Activated CD8-positive, alpha-beta T cell treated with anti-CD3 and anti-CD28 coated beads for 36 hours (primary cell): Measurements from ENCODE around the gene DLX3. TPM values are rescaled to one million over a fixed set of nuclear protein-coding genes. Genes with fewer than 3 reads are reported as not detected.

Source experiments
- ATAC-seq: fragments of 200-7000 bp; cut with Tn5 transposase; one replicate; pipeline ENCODE4 v1.10.0; 2021; ENCODE audit warnings: mild to moderate bottlenecking, moderate library complexity
- CTCF ChIA-PET: fragments of 350-600 bp; sonication (Branson Sonifier 250); formaldehyde crosslinking; loops from one replicate; lab custom pipeline; 2021; ENCODE audit warnings: antibody characterized with exemption; lab: Charles Lee
- POLR2A ChIA-PET: fragments of 350-600 bp; sonication (Branson Sonifier 250); formaldehyde crosslinking; loops from one replicate; lab custom pipeline; 2021; ENCODE audit warnings: antibody characterized with exemption; lab: Charles Lee
- DNase-seq: peaks from one replicate; pipeline ENCODE4 v3.0.0-alpha.2; 2020
- H3K27ac Mint-ChIP-seq: one replicate; pipeline ENCODE4 v1.8.0; 2021; ENCODE audit warnings: mild to moderate bottlenecking, mixed read lengths
- H3K27me3 Mint-ChIP-seq: one replicate; pipeline ENCODE4 v1.8.0; 2021; ENCODE audit warnings: mixed read lengths
- H3K36me3 Mint-ChIP-seq: one replicate; pipeline ENCODE4 v1.8.0; 2021; ENCODE audit warnings: low read depth, mixed read lengths
- H3K4me1 Mint-ChIP-seq: one replicate; pipeline ENCODE4 v1.8.0; 2021; ENCODE audit warnings: low read depth, mixed read lengths
- H3K4me3 Mint-ChIP-seq: one replicate; pipeline ENCODE4 v1.8.0; 2021; ENCODE audit warnings: mild to moderate bottlenecking, moderate library complexity, mixed read lengths
- H3K9me3 Mint-ChIP-seq: one replicate; pipeline ENCODE4 v1.8.0; 2021; ENCODE audit warnings: mixed read lengths
- CTCF ChIP-seq: fragments of 200-600 bp; IDR thresholded peaks from one replicate; pipeline ENCODE4 v1.8.0; 2022; ENCODE audit warnings: antibody characterized with exemption, mild to moderate bottlenecking
- intact Hi-C: fragments of 100-400 bp; cut with micrococcal nuclease; formaldehyde crosslinking; loops from one replicate; pipeline ENCODE4 v1.10.0; 2022
- total RNA-seq, 2 experiments: library from RNA; stranded (reverse); gene quantifications; one replicate each; pipeline ENCODE4 v1.2.3, GENCODE V29; 2021

DLX3 gene
- total RNA-seq, 2 experiments from 2014 or later, result not detected

- no peak for DNase-seq
- H3K4me3 Mint-ChIP-seq, result no peak overlapping the region
- intact Hi-C loops, result no loop called here
- no peak overlapping the region for H3K27ac Mint-ChIP-seq
- H3K9me3 Mint-ChIP-seq, result no peaks in the 10 kb centered on the region
- H3K36me3 Mint-ChIP-seq, result no peaks in the 10 kb centered on the region
- peaks cover 55% of the 10 kb centered on the region for H3K27me3 Mint-ChIP-seq
- H3K4me1 Mint-ChIP-seq, result peaks cover 24% of the 10 kb centered on the region
- ATAC-seq, result no peak
- ChIA-PET CTCF (interaction anchor here (0.9 to 4.8 kb wide), 4 partner anchors 10 to 36 kb away, joined by 3 to 30 read pairs (median 12); no protein-coding TSS in a partner anchor), POLR2A (no interaction called here)
- no peak for TF ChIP-seq CTCF
Measured at GRCh38 chr17:49962599-49963308, 32.3 kb downstream of the DLX3 start.

GRCh38 chr17:49959183-49959935 lies 35.7 kb downstream of the DLX3 start:
- ChIA-PET CTCF (interaction anchor here (0.7 to 5.3 kb wide), 2 partner anchors 38 to 123 kb away, joined by 3 to 62 read pairs; partner anchors contain the start of gene DLX3), POLR2A (no interaction called here)
- intact Hi-C loops, result no loop called here
- H3K4me3 Mint-ChIP-seq, result no peak overlapping the region
- DNase-seq, result no peak
- no peaks in the 10 kb centered on the region for H3K36me3 Mint-ChIP-seq
- peaks cover 9% of the 10 kb centered on the region for H3K4me1 Mint-ChIP-seq
- H3K27ac Mint-ChIP-seq, result no peak overlapping the region
- no peak for ATAC-seq
- peaks cover 27% of the 10 kb centered on the region for H3K27me3 Mint-ChIP-seq
- TF ChIP-seq CTCF, result no peak
- no peaks in the 10 kb centered on the region for H3K9me3 Mint-ChIP-seq

- ChIA-PET POLR2A (no interaction called here), CTCF (interaction anchor here (0.7 to 5.3 kb wide), 2 partner anchors 39 to 123 kb away, joined by 3 to 62 read pairs; partner anchors contain the start of gene DLX3)
- Mint-ChIP-seq H3K36me3 (no peaks in the 10 kb centered on the region), H3K4me1 (peaks cover 5% of the 10 kb centered on the region), H3K4me3 (no peak overlapping the region), H3K9me3 (no peaks in the 10 kb centered on the region), H3K27ac (no peak overlapping the region), H3K27me3 (peaks cover 24% of the 10 kb centered on the region)
- intact Hi-C loops, result no loop called here
- ATAC-seq (no peak), DNase-seq (no peak)
- no peak for TF ChIP-seq CTCF
Measured at GRCh38 chr17:49958723-49959122, 36.3 kb downstream of the DLX3 start.

GRCh38 chr17:49957350-49957749 lies 37.7 kb downstream of the DLX3 start:
- no peak for ATAC-seq
- POLR2A ChIA-PET, result interaction anchor here (0.6 to 1.8 kb wide), 3 partner anchors 9 to 19 kb away, joined by 3 to 4 read pairs (median 3); no protein-coding TSS in a partner anchor
- DNase-seq, result no peak
- no peaks in the 10 kb centered on the region for H3K36me3 Mint-ChIP-seq
- TF ChIP-seq CTCF, result no peak
- H3K4me3 Mint-ChIP-seq, result no peak overlapping the region
- H3K9me3 Mint-ChIP-seq, result no peaks in the 10 kb centered on the region
- intact Hi-C loops, result no loop called here
- CTCF ChIA-PET, result interaction anchor here (1.3 to 5.3 kb wide), 4 partner anchors 18 to 97 kb away, joined by 3 to 62 read pairs (median 4); partner anchors contain the start of gene DLX3
- peaks cover 16% of the 10 kb centered on the region for H3K27me3 Mint-ChIP-seq
- no peak overlapping the region for H3K27ac Mint-ChIP-seq
- H3K4me1 Mint-ChIP-seq, result no peaks in the 10 kb centered on the region
